Jurkat, Clone E6-1 (cell line): ENCODE results near the gene GRIK2.

Source experiments
- DNase-seq: peaks from one replicate; pipeline ENCODE4 v3.0.0-alpha.2; 2011; ENCODE audit warnings: low read depth, low spot score
- H3K4me3 ChIP-seq: 2 replicates; pipeline ENCODE4 v1.5.1; 2011; ENCODE audit warnings: mild to moderate bottlenecking, low read length, control low read depth, moderate library complexity

GRIK2 gene

GRCh38 chr6:101803136-101803535 is 409.6 kb downstream of the GRIK2 start:
- DNase-seq, result no peak

GRCh38 chr6:101806241-101806640 is 412.7 kb downstream of the GRIK2 start:
- no peak overlapping the region for H3K4me3 ChIP-seq
- DNase-seq, result no peak

More at GRCh38 chr6:101803136-101803535, 409.6 kb downstream of the GRIK2 start:
- no peak overlapping the region for H3K4me3 ChIP-seq

- H3K4me3 ChIP-seq, result no peak overlapping the region
- no peak for DNase-seq
Observed at GRCh38 chr6:101811108-101811507, 417.6 kb downstream of the GRIK2 start.

GRCh38 chr6:101816716-101817115 is 423.2 kb downstream of the GRIK2 start:
- no peak overlapping the region for H3K4me3 ChIP-seq
- no peak for DNase-seq

GRCh38 chr6:101818051-101818450 is 424.5 kb downstream of the GRIK2 start:
- no peak for DNase-seq
- H3K4me3 ChIP-seq, result no peak overlapping the region

GRCh38 chr6:101824551-101825345 is 431.2 kb downstream of the GRIK2 start:
- DNase-seq, result no peak
- no peak overlapping the region for H3K4me3 ChIP-seq

GRCh38 chr6:101826269-101826668 is 432.8 kb downstream of the GRIK2 start:
- no peak overlapping the region for H3K4me3 ChIP-seq
- no peak for DNase-seq

- DNase-seq, result no peak
- no peak overlapping the region for H3K4me3 ChIP-seq
Observed at GRCh38 chr6:101826678-101827077, 433.2 kb downstream of the GRIK2 start.

GRCh38 chr6:101830501-101831031 is 437.1 kb downstream of the GRIK2 start:
- no peak overlapping the region for H3K4me3 ChIP-seq
- DNase-seq, result no peak

- no peak for DNase-seq
Observed at GRCh38 chr6:101832371-101832770, 438.9 kb downstream of the GRIK2 start.

GRCh38 chr6:101840100-101840499 is 446.6 kb downstream of the GRIK2 start:
- DNase-seq, result no peak

More at GRCh38 chr6:101832371-101832770, 438.9 kb downstream of the GRIK2 start:
- H3K4me3 ChIP-seq, result no peak overlapping the region

GRCh38 chr6:101845172-101845571 is 451.7 kb downstream of the GRIK2 start:
- DNase-seq, result no peak
- no peak overlapping the region for H3K4me3 ChIP-seq

More at GRCh38 chr6:101840100-101840499, 446.6 kb downstream of the GRIK2 start:
- no peak overlapping the region for H3K4me3 ChIP-seq

GRCh38 chr6:101845621-101846020 is 452.1 kb downstream of the GRIK2 start:
- DNase-seq, result no peak
- no peak overlapping the region for H3K4me3 ChIP-seq

- DNase-seq, result no peak
- H3K4me3 ChIP-seq, result no peak overlapping the region
Observed at GRCh38 chr6:101847690-101848089, 454.2 kb downstream of the GRIK2 start.

GRCh38 chr6:101851911-101852310 is 458.4 kb downstream of the GRIK2 start:
- no peak overlapping the region for H3K4me3 ChIP-seq
- DNase-seq, result no peak

- DNase-seq, result no peak
- no peak overlapping the region for H3K4me3 ChIP-seq
Observed at GRCh38 chr6:101853231-101854085, 459.9 kb downstream of the GRIK2 start.

GRCh38 chr6:101876431-101876830 is 482.9 kb downstream of the GRIK2 start:
- no peak for DNase-seq
- no peak overlapping the region for H3K4me3 ChIP-seq

- no peak for DNase-seq
- H3K4me3 ChIP-seq, result no peak overlapping the region
Observed at GRCh38 chr6:101878554-101879276, 485.2 kb downstream of the GRIK2 start.

- no peak overlapping the region for H3K4me3 ChIP-seq
- no peak for DNase-seq
Observed at GRCh38 chr6:101879782-101880181, 486.3 kb downstream of the GRIK2 start.
